ENCODE data around the gene CTSH.
"Not testable (repeated sequence)": the region's sequence is repeated elsewhere in the genome, so short reads cannot be mapped to it uniquely, and the experiment has no call there.

The CTSH gene

GRCh38 chr15:78881681-78882080 lies 63.2 kb downstream of the CTSH start:
- TF ChIP-seq CTCF (IDR thresholded peaks at IDR 0.05; ENCODE audit: low read depth, low read length, missing control alignments): no peak
- no peak for DNase-seq (ENCODE audit: extremely low read depth, low read depth)
- H3K4me3 ChIP-seq (replicated peaks; ENCODE audit: low read depth, low read length): no peak overlapping the region

- DNase-seq (ENCODE audit: extremely low read depth, low read depth): no peak
- TF ChIP-seq CTCF (IDR thresholded peaks at IDR 0.05; ENCODE audit: low read depth, low read length, missing control alignments): no peak
- no peak overlapping the region for H3K4me3 ChIP-seq (replicated peaks; ENCODE audit: low read depth, low read length)
Observed at GRCh38 chr15:78880813-78881212, 64.0 kb downstream of the CTSH start.

GRCh38 chr15:78880242-78880533 lies 64.7 kb downstream of the CTSH start:
- no peak for DNase-seq (ENCODE audit: extremely low read depth, low read depth)
- TF ChIP-seq CTCF (IDR thresholded peaks at IDR 0.05; ENCODE audit: low read depth, low read length, missing control alignments): no peak
- H3K4me3 ChIP-seq (replicated peaks; ENCODE audit: low read depth, low read length): no peak overlapping the region

GRCh38 chr15:78879517-78880241 lies 65.2 kb downstream of the CTSH start:
- no peak for TF ChIP-seq CTCF (IDR thresholded peaks at IDR 0.05; ENCODE audit: low read depth, low read length, missing control alignments)
- no peak overlapping the region for H3K4me3 ChIP-seq (replicated peaks; ENCODE audit: low read depth, low read length)
- no peak for DNase-seq (ENCODE audit: extremely low read depth, low read depth)

- no peak for TF ChIP-seq CTCF (IDR thresholded peaks at IDR 0.05; ENCODE audit: low read depth, low read length, missing control alignments)
- no peak overlapping the region for H3K4me3 ChIP-seq (replicated peaks; ENCODE audit: low read depth, low read length)
- DNase-seq (ENCODE audit: extremely low read depth, low read depth): no peak
Observed at GRCh38 chr15:78878356-78878755, 66.5 kb downstream of the CTSH start.

GRCh38 chr15:78876954-78877353 lies 67.9 kb downstream of the CTSH start:
- not testable (repeated sequence) for DNase-seq (ENCODE audit: extremely low read depth, low read depth)
- peak overlapping the region; percentile 95 for H3K4me3 ChIP-seq (replicated peaks; ENCODE audit: low read depth, low read length)

GRCh38 chr15:78875107-78875914 lies 69.5 kb downstream of the CTSH start:
- DNase-seq (ENCODE audit: extremely low read depth, low read depth): no peak
- no peak for TF ChIP-seq CTCF (IDR thresholded peaks at IDR 0.05; ENCODE audit: low read depth, low read length, missing control alignments)
- H3K4me3 ChIP-seq (replicated peaks; ENCODE audit: low read depth, low read length): peak overlapping the region; percentile 95

Data from HFF-Myc (cell line).